Mesothelial cell of epicardium (in vitro differentiated cells): ENCODE data around the gene JMJD1C. TPM values are rescaled to one million over a fixed set of nuclear protein-coding genes. Genes with fewer than 3 reads are reported as not detected.

ENCODE experiments used
- DNase-seq, 2 experiments: peaks; one replicate each; pipeline ENCODE4 v3.0.0; 2021; ENCODE audit warnings: low spot score in 2 of 2; ENCODE audit not compliant: unreplicated experiment in 2 of 2
- H3K27ac Mint-ChIP-seq: 2 replicates; pipeline ENCODE4 v1.8.0; 2021; ENCODE audit warnings: mixed read lengths
- H3K27me3 Mint-ChIP-seq: 2 replicates; pipeline ENCODE4 v1.8.0; 2021; ENCODE audit warnings: low read depth, mixed read lengths
- H3K36me3 Mint-ChIP-seq: 2 replicates; pipeline ENCODE4 v1.8.0; 2021; ENCODE audit warnings: mixed read lengths
- H3K4me1 Mint-ChIP-seq: 2 replicates; pipeline ENCODE4 v1.8.0; 2021; ENCODE audit warnings: mixed read lengths
- H3K4me3 Mint-ChIP-seq: 2 replicates; pipeline ENCODE4 v1.8.0; 2021; ENCODE audit warnings: mild to moderate bottlenecking, moderate library complexity, mixed read lengths
- H3K9me3 Mint-ChIP-seq: 2 replicates; pipeline ENCODE4 v1.8.0; 2021; ENCODE audit warnings: mixed read lengths
- total RNA-seq: library from RNA; stranded (reverse); gene quantifications from 3 replicates; pipeline ENCODE4 v1.2.1, GENCODE V29; 2021
- TF ChIP-seq, protein P1 (sequence below): fragments of 200-600 bp; sonication (generic); IDR thresholded peaks from one replicate; pipeline ENCODE4 v1.5.0; 2021; ENCODE audit warnings: antibody characterized with exemption; ENCODE audit not compliant: unreplicated experiment

JMJD1C gene
- total RNA-seq, 1 donor from 2014 or later, result 112 TPM

GRCh38 chr10:63365976-63366765 is 99.6 kb downstream of the JMJD1C start:
- Mint-ChIP-seq H3K27ac (no peak overlapping the region), H3K4me1 (peaks cover 10% of the 10 kb centered on the region), H3K27me3 (no peaks in the 10 kb centered on the region)

DNA sequence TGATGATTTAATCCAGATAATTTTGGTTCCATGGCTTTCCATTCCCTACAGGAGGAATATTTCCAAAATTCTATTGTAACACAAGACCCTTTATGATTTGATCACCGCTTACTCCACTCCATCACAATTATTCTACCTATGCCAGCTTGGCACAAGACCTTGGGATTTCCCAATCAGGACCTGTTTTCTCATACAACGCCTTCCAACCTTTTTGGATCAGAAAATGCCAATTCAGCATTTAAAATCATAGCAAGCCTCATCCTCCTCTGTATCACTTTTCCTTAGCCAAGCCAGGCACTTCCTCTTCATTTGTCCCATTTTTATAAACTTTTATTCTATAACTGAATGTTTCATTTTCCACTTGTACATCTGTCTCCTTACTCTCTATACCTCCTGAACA is 100.9 kb downstream of the JMJD1C start:
- H3K4me3 Mint-ChIP-seq, result no peak overlapping the region
- H3K9me3 Mint-ChIP-seq, result no peaks in the 10 kb centered on the region
- DNase-seq, result no peak

More at GRCh38 chr10:63365976-63366765, 99.6 kb downstream of the JMJD1C start:
- no peak overlapping the region for H3K4me3 Mint-ChIP-seq
- DNase-seq, result no peak
- peaks cover 4% of the 10 kb centered on the region for H3K36me3 Mint-ChIP-seq
- TF ChIP-seq, protein P1, sequence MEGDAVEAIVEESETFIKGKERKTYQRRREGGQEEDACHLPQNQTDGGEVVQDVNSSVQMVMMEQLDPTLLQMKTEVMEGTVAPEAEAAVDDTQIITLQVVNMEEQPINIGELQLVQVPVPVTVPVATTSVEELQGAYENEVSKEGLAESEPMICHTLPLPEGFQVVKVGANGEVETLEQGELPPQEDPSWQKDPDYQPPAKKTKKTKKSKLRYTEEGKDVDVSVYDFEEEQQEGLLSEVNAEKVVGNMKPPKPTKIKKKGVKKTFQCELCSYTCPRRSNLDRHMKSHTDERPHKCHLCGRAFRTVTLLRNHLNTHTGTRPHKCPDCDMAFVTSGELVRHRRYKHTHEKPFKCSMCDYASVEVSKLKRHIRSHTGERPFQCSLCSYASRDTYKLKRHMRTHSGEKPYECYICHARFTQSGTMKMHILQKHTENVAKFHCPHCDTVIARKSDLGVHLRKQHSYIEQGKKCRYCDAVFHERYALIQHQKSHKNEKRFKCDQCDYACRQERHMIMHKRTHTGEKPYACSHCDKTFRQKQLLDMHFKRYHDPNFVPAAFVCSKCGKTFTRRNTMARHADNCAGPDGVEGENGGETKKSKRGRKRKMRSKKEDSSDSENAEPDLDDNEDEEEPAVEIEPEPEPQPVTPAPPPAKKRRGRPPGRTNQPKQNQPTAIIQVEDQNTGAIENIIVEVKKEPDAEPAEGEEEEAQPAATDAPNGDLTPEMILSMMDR, result no peak
- no peaks in the 10 kb centered on the region for H3K9me3 Mint-ChIP-seq

GRCh38 chr10:63363951-63364350 is 101.8 kb downstream of the JMJD1C start:
- Mint-ChIP-seq H3K4me1 (peaks cover 9% of the 10 kb centered on the region), H3K36me3 (peaks cover 4% of the 10 kb centered on the region), H3K27me3 (no peaks in the 10 kb centered on the region), H3K9me3 (no peaks in the 10 kb centered on the region), H3K4me3 (no peak overlapping the region), H3K27ac (no peak overlapping the region)
- TF ChIP-seq, protein P1, result no peak
- no peak for DNase-seq

More for the DNA sequence above, 100.9 kb downstream of the JMJD1C start:
- Mint-ChIP-seq H3K36me3 (peaks cover 4% of the 10 kb centered on the region), H3K4me1 (peaks cover 6% of the 10 kb centered on the region), H3K27ac (no peak overlapping the region), H3K27me3 (no peaks in the 10 kb centered on the region)
- TF ChIP-seq, protein P1, result no peak

- no peak for DNase-seq
- peaks cover 3% of the 10 kb centered on the region for H3K4me1 Mint-ChIP-seq
- no peak overlapping the region for H3K27ac Mint-ChIP-seq
- H3K4me3 Mint-ChIP-seq, result no peak overlapping the region
- H3K36me3 Mint-ChIP-seq, result peaks cover 10% of the 10 kb centered on the region
- H3K27me3 Mint-ChIP-seq, result no peaks in the 10 kb centered on the region
- TF ChIP-seq, protein P1, result no peak
- peaks cover 7% of the 10 kb centered on the region for H3K9me3 Mint-ChIP-seq
Measured at GRCh38 chr10:63355682-63356081, 110.1 kb downstream of the JMJD1C start.

- Mint-ChIP-seq H3K4me1 (no peaks in the 10 kb centered on the region), H3K27ac (no peak overlapping the region)
- TF ChIP-seq, protein P1, result no peak
Measured at GRCh38 chr10:63352976-63353375, 112.8 kb downstream of the JMJD1C start.

More at GRCh38 chr10:63352976-63353375, 112.8 kb downstream of the JMJD1C start:
- Mint-ChIP-seq H3K9me3 (peaks cover 7% of the 10 kb centered on the region), H3K4me3 (no peak overlapping the region), H3K36me3 (peaks cover 13% of the 10 kb centered on the region), H3K27me3 (no peaks in the 10 kb centered on the region)
- DNase-seq, result no peak
